Activated CD8-positive, alpha-beta memory T cell treated with anti-CD3 and anti-CD28 coated beads for 48 hours (primary cell): ENCODE measurements around the gene CHCHD2.
A peak's percentile ranks its signal among the peaks of the same experiment; 100 is the strongest.
"Not testable (repeated sequence)": the region's sequence is repeated elsewhere in the genome, so short reads cannot be mapped to it uniquely, and the experiment has no call there.

Experiments used
- DNase-seq, 3 experiments: peaks; one replicate each; pipeline ENCODE4 v3.0.0-alpha.2; 2020; ENCODE audit warnings: low read depth in 2 of 3, low spot score in 2 of 3

Gene CHCHD2

DNA sequence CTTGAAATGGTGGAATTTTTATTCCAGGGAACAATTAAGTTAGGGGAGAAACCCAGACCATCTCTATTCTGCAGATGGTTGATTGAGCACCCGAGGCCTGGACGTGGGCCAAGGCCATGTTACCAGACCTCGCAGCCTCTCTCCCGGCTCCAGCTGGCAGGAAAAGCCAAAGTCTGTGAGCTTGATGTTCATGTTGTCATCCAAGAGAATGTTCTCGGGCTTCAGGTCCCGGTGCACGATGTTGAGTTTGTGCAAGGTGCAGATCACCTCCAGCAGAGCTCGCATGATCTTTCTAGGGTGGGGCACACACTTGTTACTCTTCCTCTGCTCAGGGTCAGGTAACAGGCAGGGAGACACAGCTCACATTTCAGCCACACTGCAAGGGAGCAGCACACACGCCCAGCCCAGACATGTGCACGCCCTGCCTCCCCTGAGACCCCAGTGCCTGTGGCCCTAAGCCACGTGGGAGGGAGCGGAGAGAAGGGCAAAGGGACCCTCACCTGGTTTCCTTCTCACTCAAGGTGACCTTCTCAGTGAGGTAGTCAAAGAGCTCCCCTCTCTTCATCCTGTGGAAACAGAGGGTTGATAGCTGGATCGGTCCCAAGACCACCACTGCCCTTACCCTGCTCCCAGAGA lies 23.0 kb downstream of the CHCHD2 start:
- DNase-seq: no peak

DNA sequence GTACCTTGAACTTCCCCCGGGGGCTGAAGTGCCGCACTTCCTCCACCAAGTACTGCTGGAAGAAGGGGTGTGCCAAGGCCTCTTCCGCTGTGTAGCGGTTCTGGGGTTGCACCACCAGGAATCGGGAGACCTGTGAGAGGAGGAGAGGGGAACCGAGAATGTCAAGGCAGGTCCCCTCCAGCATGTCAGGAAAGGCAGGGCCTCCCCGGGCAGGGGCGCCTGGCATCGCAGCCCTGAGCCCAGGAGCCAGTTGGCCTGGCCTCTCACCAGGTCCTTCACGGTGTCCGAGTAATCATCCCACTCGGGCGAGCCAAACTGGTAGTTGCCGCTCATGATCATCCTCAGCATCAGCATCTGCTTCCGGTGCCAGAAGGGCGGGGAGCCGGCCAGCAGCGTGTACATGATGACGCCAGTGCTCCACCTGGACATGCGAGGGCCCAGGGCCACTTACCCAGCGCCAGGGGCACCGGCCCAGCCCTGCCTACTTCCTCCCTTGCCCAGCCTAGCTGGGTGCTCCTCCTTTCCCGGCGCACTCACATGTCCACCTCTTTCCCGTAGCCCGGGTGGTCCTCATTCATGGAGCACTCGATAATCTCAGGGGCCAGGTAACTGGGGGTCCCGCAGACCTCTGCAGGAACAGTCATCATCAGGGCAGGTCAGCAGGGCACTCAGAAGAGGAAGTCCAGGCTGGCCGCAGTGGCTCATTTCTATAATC lies 24.5 kb downstream of the CHCHD2 start:
- no peak for DNase-seq

DNA sequence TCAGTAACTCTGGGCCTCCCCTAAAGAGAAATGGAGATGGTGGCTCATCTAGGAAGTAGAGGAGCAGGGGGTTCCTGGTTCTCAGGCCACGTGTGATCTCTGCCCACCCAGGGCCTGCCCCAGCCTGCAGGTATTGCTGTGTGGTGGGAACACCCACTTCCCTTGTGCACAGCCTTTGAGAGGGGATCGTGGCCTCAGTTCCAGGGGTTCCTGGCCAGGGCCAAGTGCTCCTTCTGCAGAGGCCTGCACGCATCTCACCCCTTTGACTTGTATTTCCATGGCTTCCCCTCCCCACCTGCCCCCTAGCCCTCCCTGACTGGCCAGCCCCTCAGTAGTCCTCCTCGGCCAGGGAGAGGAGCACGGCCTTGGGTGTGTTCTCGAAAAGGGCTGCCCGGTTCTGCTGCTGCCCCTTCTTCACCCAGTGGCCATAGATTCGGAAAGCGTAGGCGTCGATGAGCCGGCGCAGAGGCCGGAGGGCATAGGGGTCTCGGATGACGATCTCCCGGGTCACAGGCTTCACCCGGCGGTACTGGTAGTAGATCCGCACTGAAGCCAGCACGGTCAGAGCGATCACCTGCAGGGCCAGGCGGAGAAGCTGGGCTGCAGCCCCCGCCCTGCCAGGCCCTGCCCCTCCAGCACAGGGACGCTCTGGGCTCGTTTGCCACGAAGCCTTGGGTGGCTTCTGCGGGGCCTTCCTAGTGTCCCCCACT lies 25.4 kb downstream of the CHCHD2 start:
- not testable (repeated sequence) for DNase-seq

- no peak for DNase-seq
These were observed 26.7 kb downstream of the CHCHD2 start for GRCh38 chr7:56079450-56080185.

DNA sequence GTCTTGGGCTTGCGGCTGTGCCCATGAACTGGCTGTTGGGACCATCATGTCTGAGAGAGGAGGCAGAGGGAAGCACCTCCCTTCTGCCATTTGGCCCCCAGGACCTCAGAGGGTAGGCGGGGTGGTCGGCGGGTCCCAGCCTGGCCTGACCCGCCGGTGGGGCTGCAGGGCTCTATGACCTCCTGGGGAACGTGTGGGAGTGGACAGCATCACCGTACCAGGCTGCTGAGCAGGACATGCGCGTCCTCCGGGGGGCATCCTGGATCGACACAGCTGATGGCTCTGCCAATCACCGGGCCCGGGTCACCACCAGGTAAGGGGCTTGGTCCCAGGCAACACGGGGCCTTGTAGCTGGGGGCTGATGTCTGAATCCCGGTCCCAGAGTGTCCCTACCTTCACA lies 28.1 kb downstream of the CHCHD2 start:
- no peak for DNase-seq

DNA sequence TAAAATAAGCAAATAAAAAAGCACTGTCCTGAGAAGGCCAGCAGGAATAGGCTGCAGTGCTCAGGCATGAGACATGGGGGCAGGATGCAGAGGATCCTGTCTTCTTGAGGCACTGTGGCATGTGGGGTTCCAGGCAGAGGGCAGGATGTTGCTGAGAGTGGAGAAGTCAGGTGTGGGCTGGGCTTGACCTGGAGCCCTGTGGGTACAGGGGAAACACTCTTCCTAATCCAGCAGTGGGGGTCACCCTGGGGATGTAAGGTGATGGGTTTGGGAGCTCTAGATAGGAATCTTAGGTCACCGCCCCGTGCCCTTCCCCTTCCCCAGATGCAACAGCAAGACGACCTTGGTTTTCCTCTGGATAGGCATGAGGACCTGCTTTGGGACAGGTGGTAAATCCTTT lies 28.6 kb downstream of the CHCHD2 start:
- no peak for DNase-seq

DNA sequence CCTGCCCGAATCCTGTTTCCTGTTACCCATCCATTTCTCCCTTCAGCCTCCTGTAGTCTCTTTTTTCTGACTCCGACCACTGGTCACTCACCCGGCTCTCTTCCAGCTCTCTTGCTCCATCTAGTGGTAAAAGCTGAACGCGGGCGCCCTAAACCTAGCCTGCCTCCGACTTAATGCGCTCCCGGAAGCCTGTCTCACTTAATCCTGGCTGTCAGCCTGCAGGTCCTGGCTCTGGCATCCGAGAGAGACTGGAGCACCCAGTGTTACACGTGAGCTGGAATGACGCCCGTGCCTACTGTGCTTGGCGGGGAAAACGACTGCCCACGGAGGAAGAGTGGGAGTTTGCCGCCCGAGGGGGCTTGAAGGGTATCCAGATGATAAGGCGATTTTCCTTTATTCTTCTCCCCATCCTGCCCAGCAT lies 31.9 kb downstream of the CHCHD2 start:
- peak; percentile 28 to 46 (median 43) for DNase-seq

DNA sequence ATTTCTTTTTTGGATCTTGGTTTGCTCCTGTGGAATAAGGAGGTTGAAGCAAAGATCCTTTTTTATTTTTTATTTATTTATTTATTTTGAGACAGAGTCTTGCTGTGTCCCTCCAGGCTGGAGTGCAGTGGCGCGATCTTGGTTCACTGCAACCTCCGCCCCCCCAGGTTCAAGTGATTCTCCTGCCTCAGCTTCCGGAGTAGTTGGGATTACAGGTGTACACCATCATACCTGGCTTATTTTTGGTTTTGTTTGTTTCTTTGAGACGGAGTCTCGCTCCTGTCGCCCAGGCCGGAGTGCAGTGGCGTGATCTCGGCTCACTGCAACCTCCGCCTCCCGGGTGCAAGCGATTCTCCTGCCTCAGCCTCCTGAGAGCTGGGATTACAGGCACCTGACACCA lies 39.9 kb downstream of the CHCHD2 start:
- DNase-seq: not testable (repeated sequence)

- DNase-seq: peak; percentile 73 to 93 (median 80)
These were observed 42.2 kb downstream of the CHCHD2 start, which contains the start of gene SUMF2 for GRCh38 chr7:56063882-56064625. Gene SUMF2, plus strand, starts transcription at chr7:56064286. Its CDS starts 26 bp downstream, at chr7:56064312.

DNA sequence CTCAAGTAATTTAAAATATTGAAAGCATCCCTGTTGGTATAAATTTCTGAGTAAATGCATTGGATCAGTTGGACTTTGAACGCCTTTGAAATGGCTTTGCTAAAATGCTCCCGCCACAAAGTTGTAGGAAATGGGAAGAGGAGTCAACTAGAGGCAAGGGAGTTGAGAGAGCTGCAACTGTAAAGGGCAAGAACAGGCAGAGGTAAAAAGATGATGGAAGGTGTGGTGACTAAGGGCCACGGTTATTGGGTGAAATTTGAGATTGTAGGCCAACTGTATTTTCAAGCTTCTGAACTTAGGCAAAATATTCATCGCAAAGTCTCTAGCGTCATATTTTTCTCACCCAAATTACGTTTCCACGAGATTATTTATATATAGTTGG lies 42.8 kb downstream of the CHCHD2 start:
- DNase-seq: no peak

DNA sequence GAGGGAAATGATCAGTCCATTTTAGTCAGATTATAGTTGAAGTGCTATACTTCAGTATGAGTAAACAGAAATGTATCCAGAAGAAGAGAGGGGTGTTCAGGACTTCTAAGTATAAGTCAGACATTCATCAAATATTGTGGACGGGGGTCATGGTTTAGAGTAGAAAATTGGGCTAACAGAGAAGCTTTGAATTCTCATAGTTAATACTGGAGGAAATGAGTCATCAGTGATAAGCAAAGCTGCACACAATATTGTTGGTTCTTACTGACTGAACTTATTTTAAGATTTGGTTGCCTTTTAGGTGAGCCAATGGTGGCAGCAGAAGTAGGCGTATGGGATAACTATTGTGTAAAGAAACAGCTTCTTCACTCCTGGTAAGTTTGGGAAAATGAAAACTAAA lies 43.9 kb downstream of the CHCHD2 start:
- no peak for DNase-seq

DNA sequence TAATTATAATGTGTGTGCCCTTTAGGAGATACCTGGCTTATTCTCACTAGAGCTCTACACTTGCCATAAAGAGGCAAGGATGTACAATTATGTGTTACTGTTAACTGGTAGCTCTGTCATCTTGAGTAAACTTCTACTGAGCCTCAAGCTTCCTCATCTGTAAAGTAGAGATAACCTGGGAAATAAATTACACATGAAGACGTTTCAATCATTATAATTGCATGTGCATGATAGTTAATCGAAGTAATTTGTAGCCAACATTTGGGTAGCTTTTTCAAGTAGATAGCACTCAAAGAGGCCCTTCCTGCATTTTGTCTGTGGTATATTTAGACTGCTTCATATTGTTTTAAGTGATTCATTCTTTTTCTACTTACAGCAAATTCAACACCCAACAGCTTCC lies 52.3 kb downstream of the CHCHD2 start:
- no peak for DNase-seq

- no peak for DNase-seq
These were observed 52.9 kb downstream of the CHCHD2 start for GRCh38 chr7:56053379-56053778.
